Stimulated activated memory B cell treated with anti-CD40 and anti-IgM and Interleukin-4, amounts not matched to agents 10 μg/mL and 1 μg/mL and 100 μg/mL, for 72 hours (primary cell): Measurements from ENCODE around the gene ADARB2.
"Not testable (repeated sequence)": the region's sequence is repeated elsewhere in the genome, so short reads cannot be mapped to it uniquely, and the experiment has no call there.

Experiments
- ATAC-seq: fragments of 150-1000 bp; cut with Tn5 transposase; 2 replicates; pipeline ENCODE4 v1.10.0; 2021
- H3K27ac Mint-ChIP-seq: one replicate; pipeline ENCODE4 v1.8.0; 2022; ENCODE audit warnings: mild to moderate bottlenecking, mixed read lengths
- H3K27me3 Mint-ChIP-seq: one replicate; pipeline ENCODE4 v1.8.0; 2022; ENCODE audit warnings: mixed read lengths
- H3K36me3 Mint-ChIP-seq: one replicate; pipeline ENCODE4 v1.8.0; 2022; ENCODE audit warnings: mixed read lengths
- H3K4me1 Mint-ChIP-seq: one replicate; pipeline ENCODE4 v1.8.0; 2022; ENCODE audit warnings: mixed read lengths
- H3K4me3 Mint-ChIP-seq: one replicate; pipeline ENCODE4 v1.8.0; 2022; ENCODE audit warnings: mild to moderate bottlenecking, moderate library complexity, mixed read lengths
- H3K9me3 Mint-ChIP-seq: one replicate; pipeline ENCODE4 v1.8.0; 2022; ENCODE audit warnings: mixed read lengths

The ADARB2 gene

DNA sequence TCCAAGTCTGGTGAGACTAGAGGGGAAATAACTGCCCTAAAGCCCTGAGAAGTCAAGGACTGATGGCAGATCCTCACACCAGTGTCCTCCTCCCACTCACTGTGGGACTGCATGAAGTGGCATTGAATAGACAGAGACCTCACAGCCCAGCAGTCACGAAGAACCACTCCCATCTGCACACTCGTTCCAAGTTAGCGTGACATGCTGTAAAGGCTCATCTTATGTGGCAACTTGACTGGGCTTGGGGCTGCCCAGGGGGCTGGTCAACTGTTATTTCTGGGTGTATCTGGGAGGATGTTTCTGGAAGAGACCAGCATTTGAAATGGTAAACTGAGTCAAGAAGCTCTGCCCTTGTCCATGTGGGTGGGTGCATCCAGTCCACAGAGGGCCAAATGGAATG, 104.7 kb downstream of the ADARB2 start:
- H3K36me3 Mint-ChIP-seq, result no peaks in the 10 kb centered on the region
- H3K9me3 Mint-ChIP-seq, result no peaks in the 10 kb centered on the region
- H3K4me1 Mint-ChIP-seq, result peaks cover 8% of the 10 kb centered on the region
- H3K27ac Mint-ChIP-seq, result no peak overlapping the region
- no peak overlapping the region for H3K4me3 Mint-ChIP-seq
- peaks cover 50% of the 10 kb centered on the region for H3K27me3 Mint-ChIP-seq
- no peak for ATAC-seq

DNA sequence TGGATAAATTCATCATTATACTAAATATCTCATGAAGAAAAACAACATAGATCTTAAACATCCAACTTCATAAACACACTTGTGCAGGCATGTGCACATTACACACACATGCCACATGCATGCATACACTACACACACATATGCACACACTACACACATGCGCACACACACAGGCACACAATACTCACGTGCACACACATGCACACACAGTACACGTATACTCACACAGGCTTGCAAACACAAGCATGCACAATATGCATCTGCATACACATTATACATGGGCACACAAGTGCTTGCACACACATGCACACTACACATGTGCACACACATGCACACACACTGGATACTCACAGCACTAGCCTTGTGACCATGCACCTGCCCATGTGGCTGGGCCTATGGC, 105.2 kb downstream of the ADARB2 start:
- H3K27ac Mint-ChIP-seq, result no peak overlapping the region
- no peak for ATAC-seq
- no peak overlapping the region for H3K4me3 Mint-ChIP-seq
- no peaks in the 10 kb centered on the region for H3K36me3 Mint-ChIP-seq
- peaks cover 50% of the 10 kb centered on the region for H3K27me3 Mint-ChIP-seq
- no peaks in the 10 kb centered on the region for H3K9me3 Mint-ChIP-seq
- H3K4me1 Mint-ChIP-seq, result peaks cover 8% of the 10 kb centered on the region

- ATAC-seq, result no peak
- H3K27ac Mint-ChIP-seq, result no peak overlapping the region
- H3K36me3 Mint-ChIP-seq, result no peaks in the 10 kb centered on the region
These were observed 106.0 kb downstream of the ADARB2 start for GRCh38 chr10:1631282-1631681.

DNA sequence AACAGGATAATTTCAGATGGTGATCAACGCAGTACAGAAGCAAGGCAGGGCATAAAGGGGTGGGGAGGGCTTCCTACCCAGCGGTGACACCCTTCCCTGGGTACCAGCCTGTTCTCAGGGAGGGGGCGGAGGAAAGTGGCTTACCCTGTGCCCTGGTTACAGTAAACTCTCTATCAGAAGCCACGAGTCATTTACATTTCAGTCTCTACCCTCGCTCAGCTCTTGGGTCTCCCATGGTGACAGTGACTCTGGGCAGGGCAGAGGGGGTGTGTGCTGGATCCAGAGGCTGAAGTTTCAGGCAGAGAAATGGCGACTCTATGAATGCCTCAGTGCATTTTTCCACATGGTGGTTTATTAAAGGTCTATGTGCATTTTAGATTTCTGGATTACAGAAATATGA, 107.0 kb downstream of the ADARB2 start:
- ATAC-seq, result no peak
- Mint-ChIP-seq H3K36me3 (no peaks in the 10 kb centered on the region), H3K9me3 (no peaks in the 10 kb centered on the region), H3K4me1 (peaks cover 8% of the 10 kb centered on the region), H3K27ac (no peak overlapping the region), H3K4me3 (no peak overlapping the region), H3K27me3 (peaks cover 50% of the 10 kb centered on the region)

More at GRCh38 chr10:1631282-1631681, 106.0 kb downstream of the ADARB2 start:
- Mint-ChIP-seq H3K4me1 (peaks cover 8% of the 10 kb centered on the region), H3K4me3 (no peak overlapping the region), H3K27me3 (peaks cover 53% of the 10 kb centered on the region), H3K9me3 (no peaks in the 10 kb centered on the region)

DNA sequence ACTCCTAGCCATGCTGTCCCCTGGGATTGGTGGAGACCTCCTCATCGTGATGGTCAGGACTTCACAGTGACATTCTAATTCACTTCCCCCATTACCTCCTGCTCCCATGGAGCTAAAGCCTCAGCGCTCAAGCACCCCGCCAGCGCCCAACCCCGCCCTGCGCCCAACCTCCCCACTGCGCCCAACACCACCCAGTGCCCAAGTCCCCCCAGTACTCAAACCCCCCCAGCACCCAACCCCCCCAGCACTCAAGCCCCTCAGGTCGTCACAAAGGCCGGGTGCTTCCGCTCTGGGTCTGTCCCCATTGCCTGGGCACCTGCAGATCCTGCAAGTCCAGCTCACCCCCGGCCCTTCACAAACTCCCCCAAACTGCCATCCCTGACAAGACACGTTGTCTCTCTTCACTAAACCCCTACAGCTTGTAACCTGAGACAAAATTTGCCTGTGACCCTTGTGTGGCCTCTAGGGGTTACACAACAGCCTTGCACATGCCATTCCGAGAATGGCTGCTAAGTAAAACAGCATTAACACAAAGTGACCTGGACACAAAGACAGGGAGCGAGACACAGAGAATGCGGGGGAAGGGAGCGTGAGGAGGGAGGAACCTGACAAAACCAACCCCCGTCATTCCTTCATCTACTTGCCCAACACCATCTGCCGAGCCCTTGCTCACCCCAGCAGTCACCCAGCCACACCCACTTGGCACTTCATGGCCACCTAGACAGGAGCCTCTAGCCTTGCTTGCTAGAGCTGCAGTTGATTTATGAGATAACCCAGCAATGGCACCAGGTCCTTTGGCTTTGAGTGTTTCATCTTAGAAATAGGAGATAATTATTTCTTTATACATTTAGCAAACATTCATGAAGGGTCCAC, 107.8 kb downstream of the ADARB2 start:
- no peak overlapping the region for H3K4me3 Mint-ChIP-seq
- no peak overlapping the region for H3K27ac Mint-ChIP-seq
- peaks cover 8% of the 10 kb centered on the region for H3K4me1 Mint-ChIP-seq
- no peaks in the 10 kb centered on the region for H3K9me3 Mint-ChIP-seq
- no peaks in the 10 kb centered on the region for H3K36me3 Mint-ChIP-seq
- peaks cover 44% of the 10 kb centered on the region for H3K27me3 Mint-ChIP-seq
- no peak for ATAC-seq

- Mint-ChIP-seq H3K4me3 (no peak overlapping the region), H3K27me3 (peaks cover 42% of the 10 kb centered on the region), H3K27ac (no peak overlapping the region), H3K9me3 (no peaks in the 10 kb centered on the region), H3K36me3 (no peaks in the 10 kb centered on the region), H3K4me1 (peaks cover 8% of the 10 kb centered on the region)
- no peak for ATAC-seq
These were observed 108.6 kb downstream of the ADARB2 start for GRCh38 chr10:1628757-1629156.

DNA sequence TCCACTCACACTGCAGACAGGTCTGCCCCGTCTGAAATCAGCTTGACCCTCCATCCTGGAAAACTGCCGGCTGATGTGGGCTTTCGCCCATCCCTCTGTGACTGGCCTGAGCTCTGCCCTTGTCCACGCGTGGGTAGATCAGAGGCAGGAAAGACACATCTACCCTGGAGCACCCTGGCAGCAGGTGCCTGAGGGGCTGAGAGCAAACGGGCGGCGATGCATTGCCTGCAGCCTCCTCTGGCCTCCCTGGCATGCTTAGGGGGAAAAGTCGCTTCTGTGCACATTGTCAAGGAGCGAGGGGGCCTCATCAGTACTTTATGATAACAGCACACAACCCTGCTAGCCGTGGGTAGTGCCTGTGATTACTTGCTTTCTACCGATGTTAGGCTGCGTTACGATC, 109.4 kb downstream of the ADARB2 start:
- no peak overlapping the region for H3K27ac Mint-ChIP-seq
- no peak for ATAC-seq
- peaks cover 34% of the 10 kb centered on the region for H3K27me3 Mint-ChIP-seq
- no peaks in the 10 kb centered on the region for H3K36me3 Mint-ChIP-seq
- peaks cover 8% of the 10 kb centered on the region for H3K4me1 Mint-ChIP-seq
- no peak overlapping the region for H3K4me3 Mint-ChIP-seq
- no peaks in the 10 kb centered on the region for H3K9me3 Mint-ChIP-seq

GRCh38 chr10:1626835-1627234, 110.5 kb downstream of the ADARB2 start:
- Mint-ChIP-seq H3K9me3 (no peaks in the 10 kb centered on the region), H3K27me3 (peaks cover 33% of the 10 kb centered on the region), H3K27ac (no peak overlapping the region), H3K36me3 (no peaks in the 10 kb centered on the region), H3K4me1 (peaks cover 8% of the 10 kb centered on the region), H3K4me3 (no peak overlapping the region)
- no peak for ATAC-seq

- Mint-ChIP-seq H3K27ac (no peak overlapping the region), H3K27me3 (peaks cover 31% of the 10 kb centered on the region), H3K4me1 (peaks cover 8% of the 10 kb centered on the region), H3K4me3 (no peak overlapping the region), H3K9me3 (no peaks in the 10 kb centered on the region), H3K36me3 (no peaks in the 10 kb centered on the region)
- no peak for ATAC-seq
These were observed 110.9 kb downstream of the ADARB2 start for GRCh38 chr10:1626410-1626809.

DNA sequence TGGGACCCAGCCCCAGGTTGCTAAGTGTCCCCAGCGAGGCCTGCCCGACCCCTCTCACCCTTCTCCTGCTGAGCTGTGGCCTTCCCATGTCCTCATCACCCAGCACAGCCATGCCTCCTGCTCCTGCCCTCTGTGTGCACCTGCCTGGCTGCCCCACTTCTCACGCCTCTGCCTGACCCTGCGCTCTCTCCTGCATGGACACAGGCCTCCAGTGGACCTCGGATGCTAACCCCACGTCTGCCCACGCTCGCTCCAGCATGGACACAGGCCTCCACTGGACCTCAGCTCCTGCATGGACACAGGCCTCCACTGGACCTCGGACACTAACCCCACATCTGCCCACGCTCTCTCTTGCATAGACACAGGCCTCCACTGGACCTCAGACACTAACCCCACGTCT, 111.6 kb downstream of the ADARB2 start:
- no peaks in the 10 kb centered on the region for H3K9me3 Mint-ChIP-seq
- no peak for ATAC-seq
- no peaks in the 10 kb centered on the region for H3K36me3 Mint-ChIP-seq
- peaks cover 24% of the 10 kb centered on the region for H3K27me3 Mint-ChIP-seq
- peaks cover 8% of the 10 kb centered on the region for H3K4me1 Mint-ChIP-seq
- no peak overlapping the region for H3K4me3 Mint-ChIP-seq
- H3K27ac Mint-ChIP-seq, result no peak overlapping the region

DNA sequence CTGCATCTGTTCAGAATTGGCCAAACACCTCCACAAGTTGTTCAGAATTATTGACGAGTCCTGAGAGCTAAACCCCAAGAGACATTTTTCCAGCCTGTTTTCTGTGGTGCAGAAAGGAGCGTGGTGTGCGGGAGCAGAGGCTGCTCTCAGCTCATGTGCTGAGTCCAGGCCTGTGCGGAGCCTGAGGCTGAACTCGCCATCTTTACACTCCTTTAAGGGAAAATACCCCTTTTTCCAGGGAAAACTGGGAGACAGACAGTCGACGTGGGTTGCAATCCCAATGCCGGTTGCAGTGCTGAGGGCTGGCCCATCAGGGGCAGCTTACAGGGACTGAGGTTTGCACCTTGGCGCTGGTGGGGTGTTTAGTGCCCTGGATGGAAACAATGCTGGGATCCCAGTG, 112.2 kb downstream of the ADARB2 start:
- Mint-ChIP-seq H3K27me3 (peaks cover 17% of the 10 kb centered on the region), H3K9me3 (peaks cover 1% of the 10 kb centered on the region), H3K4me1 (peaks cover 8% of the 10 kb centered on the region), H3K36me3 (no peaks in the 10 kb centered on the region), H3K27ac (no peak overlapping the region), H3K4me3 (no peak overlapping the region)
- no peak for ATAC-seq

- H3K36me3 Mint-ChIP-seq, result no peaks in the 10 kb centered on the region
- peaks cover under 1% of the 10 kb centered on the region for H3K4me1 Mint-ChIP-seq
- peaks cover 9% of the 10 kb centered on the region for H3K27me3 Mint-ChIP-seq
- no peak overlapping the region for H3K4me3 Mint-ChIP-seq
- no peak overlapping the region for H3K27ac Mint-ChIP-seq
- ATAC-seq, result no peak
- peaks cover 3% of the 10 kb centered on the region for H3K9me3 Mint-ChIP-seq
These were observed 113.1 kb downstream of the ADARB2 start for GRCh38 chr10:1624240-1624639.

DNA sequence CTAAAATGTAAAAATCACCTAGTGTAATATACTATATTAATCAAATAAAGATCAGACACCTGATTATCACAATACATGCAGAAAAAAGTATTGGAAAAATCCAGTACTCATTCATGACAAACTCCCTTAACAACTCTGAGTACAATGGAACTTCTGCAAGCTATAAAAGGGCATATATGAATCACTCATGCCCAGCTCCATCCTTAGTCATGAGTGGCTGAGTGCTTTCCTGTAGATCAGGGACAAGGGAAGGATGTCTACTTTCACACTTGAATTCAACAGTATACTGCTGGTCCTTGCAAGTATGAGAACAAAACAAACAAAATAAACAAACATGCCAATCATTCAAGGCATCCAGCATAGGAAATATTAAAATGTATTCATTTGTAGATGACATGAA, 116.5 kb downstream of the ADARB2 start:
- no peaks in the 10 kb centered on the region for H3K36me3 Mint-ChIP-seq
- H3K27me3 Mint-ChIP-seq, result peaks cover 11% of the 10 kb centered on the region
- ATAC-seq, result no peak
- H3K27ac Mint-ChIP-seq, result no peak overlapping the region
- H3K4me3 Mint-ChIP-seq, result no peak overlapping the region
- H3K9me3 Mint-ChIP-seq, result peaks cover 7% of the 10 kb centered on the region
- peaks cover 9% of the 10 kb centered on the region for H3K4me1 Mint-ChIP-seq

GRCh38 chr10:1617376-1618317, 119.7 kb downstream of the ADARB2 start:
- not testable (repeated sequence) for H3K27ac Mint-ChIP-seq, H3K9me3 Mint-ChIP-seq, H3K36me3 Mint-ChIP-seq, ATAC-seq, H3K27me3 Mint-ChIP-seq, H3K4me3 Mint-ChIP-seq, H3K4me1 Mint-ChIP-seq

DNA sequence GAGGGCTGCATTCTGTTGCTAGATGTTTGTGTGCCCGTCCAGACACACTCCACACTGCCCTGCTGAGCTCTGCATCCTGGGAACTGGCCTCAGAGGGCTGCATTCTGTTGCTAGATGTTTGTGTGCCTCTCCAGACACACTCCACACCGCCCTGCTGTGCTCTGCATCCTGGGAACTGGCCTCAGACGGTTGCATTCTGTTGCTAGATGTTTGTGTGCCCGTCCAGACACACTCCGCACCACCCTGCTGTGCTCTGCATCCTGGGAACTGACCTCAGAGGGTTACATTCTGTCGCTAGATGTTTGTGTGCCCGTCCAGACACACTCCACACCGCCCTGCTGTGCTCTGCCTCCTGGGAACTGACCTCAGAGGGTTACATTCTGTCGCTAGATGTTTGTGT, 120.6 kb downstream of the ADARB2 start:
- not testable (repeated sequence) for H3K9me3 Mint-ChIP-seq, H3K4me1 Mint-ChIP-seq, H3K4me3 Mint-ChIP-seq, ATAC-seq, H3K36me3 Mint-ChIP-seq, H3K27ac Mint-ChIP-seq
- H3K27me3 Mint-ChIP-seq, result peaks cover 17% of the 10 kb centered on the region
